K562 (cell line): Measurements from ENCODE around the gene PBX2. TPM values are rescaled to one million over a fixed set of nuclear protein-coding genes. Genes with fewer than 3 reads are reported as not detected.

Experiments used
- ARNT ChIP-seq, 2 experiments: fragments of 450-650 bp; IDR thresholded peaks; 2 replicates each; pipeline ENCODE4 v1.6.1; 2016; ENCODE audit warnings: mild to moderate bottlenecking in 1 of 2
- CCAR2 ChIP-seq: fragments of 200-400 bp; formaldehyde crosslinking; IDR thresholded peaks from 2 replicates; pipeline ENCODE4 v1.6.1; 2017; ENCODE audit warnings: mild to moderate bottlenecking, low read depth, low read length
- CTCFL ChIP-seq: IDR thresholded peaks from 2 replicates; pipeline ENCODE4 v1.6.1; 2011; ENCODE audit warnings: borderline replicate concordance, low read depth, mild to moderate bottlenecking, moderate library complexity, low read length; ENCODE audit not compliant: insufficient read depth, poor library complexity, severe bottlenecking
- RFX5 ChIP-seq: IDR thresholded peaks from 2 replicates; pipeline ENCODE4 v1.6.1; 2011; ENCODE audit warnings: low read depth, mild to moderate bottlenecking, improper control_type of control experiment, low read length
- SAP30 ChIP-seq: fragments of 200-600 bp; sonication (generic); IDR thresholded peaks from 2 replicates; pipeline ENCODE4 v1.6.1; 2012; ENCODE audit warnings: borderline replicate concordance, low read depth, mild to moderate bottlenecking, moderate library complexity, low read length, control low read depth, inconsistent platforms; ENCODE audit not compliant: insufficient read depth, poor library complexity, severe bottlenecking
- TBL1XR1 ChIP-seq, 2 experiments: IDR thresholded peaks; 2 replicates each; pipeline ENCODE4 v1.6.1; 2012; ENCODE audit warnings: improper control_type of control experiment in 2 of 2, low read length in 2 of 2, mild to moderate bottlenecking in 1 of 2
- TFAM ChIP-seq: fragments of 250-450 bp; sonication (Bioruptor Pico); conservative IDR thresholded peaks from 2 replicates; pipeline ENCODE4 v1.5.0; 2021; ENCODE audit warnings: mild to moderate bottlenecking, moderate library complexity
- ZBTB40 ChIP-seq, 2 experiments: fragments of 450-650 bp in 1 of 2; sonication (generic) in 1 of 2; formaldehyde crosslinking in 1 of 2; IDR thresholded peaks; 2 replicates each; pipeline versions ENCODE4 v1.7.1 to v1.9.0; 2016 to 2022; ENCODE audit warnings: inconsistent platforms in 1 of 2, mild to moderate bottlenecking in 1 of 2, missing genetic modification reagents in 1 of 2
- ZBTB43 ChIP-seq: sonication (generic); formaldehyde crosslinking; IDR thresholded peaks from 2 replicates; pipeline ENCODE4 v1.8.0; 2023; ENCODE audit warnings: mild to moderate bottlenecking, missing genetic modification reagents
- polyA plus RNA-seq, 8 experiments: library from polyadenylated mRNA; depleted of rRNA in 4 of 8; stranded (reverse) in 5 of 8; unstranded in 3 of 8; fragments of >200 nt; fragmentation: Nextera tagmentation in 2 of 8; fragmentation: Illumina TruSeq in 1 of 8; extraction: Ambion mirVana in 2 of 8; extraction: Trizol in 1 of 8; gene quantifications; 2 replicates each; pipeline versions ENCODE4 v1.2.1 to v1.2.3, GENCODE V29; 2011 to 2014; ENCODE audit warnings: inconsistent platforms in 1 of 8, missing spikeins in 1 of 8
- total RNA-seq, 7 experiments: library from RNA; depleted of rRNA in 6 of 7; stranded (reverse); fragments of >200 nt in 6 of 7; fragmentation: Illumina TruSeq in 2 of 7; extraction: Trizol in 2 of 7; gene quantifications; 2 replicates each; pipeline versions ENCODE4 v1.2.1 to v1.2.3, GENCODE V29; 2011 to 2021; ENCODE audit warnings: low replicate concordance in 1 of 7

The PBX2 gene
- total and polyA plus RNA-seq, 9 of the 15 experiments (the other 6 are each of a cell fraction or from before 2014, with no cell fraction given) = 1.9 to 134 (median 62.5) TPM

- TF ChIP-seq ZBTB40 (IDR thresholded peaks at IDR 0.05) = peak; percentile 86
- no peak for TF ChIP-seq ZBTB40 (CRISPR knock-in tag; IDR thresholded peaks at IDR 0.05)
- TF ChIP-seq ZBTB43 (CRISPR knock-in tag) = no peak; the same call in 1 of the 2 replicates
- no peak for TF ChIP-seq TFAM (CRISPR knock-in tag)
- TF ChIP-seq CTCFL = peak; percentile 61
- no peak for TF ChIP-seq CCAR2
- TF ChIP-seq RFX5 = no peak
- peak; percentile 17 to 47; a peak in 2 of 4 replicates for TF ChIP-seq TBL1XR1 (IDR thresholded peaks at IDR 0.05; ENCODE audit: low read length in 2 of 2)
- no peak for TF ChIP-seq SAP30
- peak in 1 of 2 experiments; percentile 84; a peak in 3 of 4 replicates for TF ChIP-seq ARNT (IDR thresholded peaks at IDR 0.05)
Observed at GRCh38 chr6:32153564-32154513, 36.2 kb downstream of the PBX2 start, which contains the start of gene PPT2 (continued).
